Pulmonary artery endothelial cell (primary cell): ENCODE results near the gene TRIM68. TPM values are rescaled to one million over a fixed set of nuclear protein-coding genes. Genes with fewer than 3 reads are reported as not detected.

Experiments used
- DNase-seq: peaks from one replicate; pipeline ENCODE4 v3.0.0-alpha.2; 2011; ENCODE audit warnings: low read depth, low spot score
- total RNA-seq: library from RNA; depleted of rRNA; stranded (reverse); fragments of >200 nt; gene quantifications from 2 replicates; pipeline ENCODE4 v1.2.3, GENCODE V29; 2014

Gene TRIM68
- total RNA-seq = 10.4 and 13.5 TPM in 2 replicates

- DNase-seq = peak; percentile 75
Observed at GRCh38 chr11:4607781-4608666, at the start of gene TRIM68. TRIM68 (minus strand) TSS chr11:4608231; CDS start chr11:4605504, 2,727 bp downstream.

GRCh38 chr11:4654635-4655369, 46.8 kb upstream of the TRIM68 start:
- no peak for DNase-seq

GRCh38 chr11:4647766-4648165, 39.7 kb upstream of the TRIM68 start:
- no peak for DNase-seq

GRCh38 chr11:4645974-4646373, 37.9 kb upstream of the TRIM68 start:
- DNase-seq = no peak

GRCh38 chr11:4644233-4644632, 36.2 kb upstream of the TRIM68 start:
- DNase-seq = no peak

- DNase-seq = no peak
Observed at GRCh38 chr11:4643682-4644081, 35.7 kb upstream of the TRIM68 start, which contains the start of gene OR51E1. OR51E1 (plus strand) TSS chr11:4643982; CDS start chr11:4652527, 8,545 bp downstream.

GRCh38 chr11:4643076-4643475, 35.0 kb upstream of the TRIM68 start:
- DNase-seq = no peak

- no peak for DNase-seq
Observed at GRCh38 chr11:4642043-4642442, 34.0 kb upstream of the TRIM68 start.

GRCh38 chr11:4641501-4641900, 33.5 kb upstream of the TRIM68 start:
- no peak for DNase-seq

GRCh38 chr11:4639931-4640330, 31.9 kb upstream of the TRIM68 start:
- DNase-seq = no peak

- DNase-seq = no peak
Observed at GRCh38 chr11:4637662-4638047, 29.6 kb upstream of the TRIM68 start.

- DNase-seq = peak; percentile 13
Observed at GRCh38 chr11:4636962-4637661, 29.1 kb upstream of the TRIM68 start, which contains the start of gene OR51D1. OR51D1 (plus strand) TSS chr11:4637477; CDS start chr11:4639791, 2,314 bp downstream.

GRCh38 chr11:4636136-4636535, 28.1 kb upstream of the TRIM68 start:
- DNase-seq = no peak

- DNase-seq = no peak
Observed at GRCh38 chr11:4626207-4627099, 18.4 kb upstream of the TRIM68 start.

GRCh38 chr11:4619514-4619913, 11.5 kb upstream of the TRIM68 start:
- no peak for DNase-seq

- no peak for DNase-seq
Observed at GRCh38 chr11:4615856-4616444, 7.9 kb upstream of the TRIM68 start.

GRCh38 chr11:4611986-4612385, 4.0 kb upstream of the TRIM68 start:
- no peak for DNase-seq

GRCh38 chr11:4610258-4610935, 2.4 kb upstream of the TRIM68 start:
- DNase-seq = no peak

- DNase-seq = no peak
Observed at GRCh38 chr11:4607096-4607495, 935 bp downstream of the TRIM68 start.
